H9 (cell line): ENCODE data around the gene PAAF1. TPM values are rescaled to one million over a fixed set of nuclear protein-coding genes. Genes with fewer than 3 reads are reported as not detected.

Experiments
- DNase-seq: peaks from one replicate; pipeline ENCODE4 v3.0.0-alpha.2; 2017
- H2AFZ ChIP-seq: one replicate; pipeline ENCODE4 v1.6.1; 2013; ENCODE audit warnings: mild to moderate bottlenecking, low read length, control low read depth, moderate library complexity
- H2AK5ac ChIP-seq: 2 replicates; pipeline ENCODE4 v1.6.1; 2013; ENCODE audit warnings: low read length, control low read depth, mixed read lengths; ENCODE audit not compliant: insufficient read length
- H2BK120ac ChIP-seq: one replicate; pipeline ENCODE4 v1.6.1; 2013; ENCODE audit warnings: low read depth, mild to moderate bottlenecking, low read length, control low read depth, inconsistent platforms; ENCODE audit not compliant: poor library complexity, severe bottlenecking
- H2BK12ac ChIP-seq: 2 replicates; pipeline ENCODE4 v1.6.1; 2013; ENCODE audit warnings: low read length, control low read depth, mixed read lengths, low read depth; ENCODE audit not compliant: insufficient read length
- H2BK15ac ChIP-seq: 2 replicates; pipeline ENCODE4 v1.6.1; 2013; ENCODE audit warnings: low read depth, low read length, control low read depth
- H2BK20ac ChIP-seq: one replicate; pipeline ENCODE4 v1.6.1; 2013; ENCODE audit warnings: low read depth, mild to moderate bottlenecking, low read length, control low read depth, inconsistent platforms; ENCODE audit not compliant: poor library complexity, severe bottlenecking
- H2BK5ac ChIP-seq: 2 replicates; pipeline ENCODE4 v1.6.1; 2013; ENCODE audit warnings: low read length, control low read depth, mixed read lengths; ENCODE audit not compliant: insufficient read length
- H3K14ac ChIP-seq: 2 replicates; pipeline ENCODE4 v1.6.1; 2013; ENCODE audit warnings: low read length, control low read depth; ENCODE audit not compliant: insufficient read depth
- H3K18ac ChIP-seq: 2 replicates; pipeline ENCODE4 v1.6.1; 2013; ENCODE audit warnings: low read depth, mild to moderate bottlenecking, mixed read lengths, low read length, control low read depth; ENCODE audit not compliant: insufficient read length
- H3K23ac ChIP-seq: 2 replicates; pipeline ENCODE4 v1.6.1; 2013; ENCODE audit warnings: low read length, control low read depth, mixed read lengths, low read depth; ENCODE audit not compliant: insufficient read length
- H3K23me2 ChIP-seq: 2 replicates; pipeline ENCODE4 v1.6.1; 2013; ENCODE audit warnings: low read depth, mild to moderate bottlenecking, mixed read lengths, low read length, control low read depth; ENCODE audit not compliant: insufficient read length, poor library complexity, severe bottlenecking
- H3K27ac ChIP-seq: 2 replicates; pipeline ENCODE4 v1.5.1; 2013; ENCODE audit warnings: low read length, control low read depth, mixed read lengths, low read depth; ENCODE audit not compliant: insufficient read length
- H3K27me3 ChIP-seq: 2 replicates; pipeline ENCODE4 v1.6.1; 2013; ENCODE audit warnings: low read length, control low read depth, inconsistent platforms; ENCODE audit not compliant: insufficient read depth
- H3K4ac ChIP-seq: 2 replicates; pipeline ENCODE4 v1.6.1; 2013; ENCODE audit warnings: low read depth, mild to moderate bottlenecking, control low read depth, inconsistent platforms, low read length, moderate library complexity
- H3K4me1 ChIP-seq: 2 replicates; pipeline ENCODE4 v1.6.1; 2013; ENCODE audit warnings: low read length, control low read depth, inconsistent platforms; ENCODE audit not compliant: insufficient read depth
- H3K4me2 ChIP-seq: 2 replicates; pipeline ENCODE4 v1.6.1; 2013; ENCODE audit warnings: low read length, control low read depth, mixed read lengths; ENCODE audit not compliant: insufficient read length, insufficient read depth
- H3K56ac ChIP-seq: 2 replicates; pipeline ENCODE4 v1.6.1; 2013; ENCODE audit warnings: low read depth, mild to moderate bottlenecking, mixed read lengths, low read length, control low read depth; ENCODE audit not compliant: insufficient read length
- H3K79me1 ChIP-seq: 2 replicates; pipeline ENCODE4 v1.6.1; 2013; ENCODE audit warnings: low read depth, mild to moderate bottlenecking, moderate library complexity, low read length, control low read depth, inconsistent platforms; ENCODE audit not compliant: insufficient read depth, poor library complexity, severe bottlenecking
- H3K79me2 ChIP-seq: 2 replicates; pipeline ENCODE4 v1.6.1; 2013; ENCODE audit warnings: low read length, control low read depth, inconsistent platforms; ENCODE audit not compliant: insufficient read depth
- H3K9ac ChIP-seq: 2 replicates; pipeline ENCODE4 v1.6.1; 2013; ENCODE audit warnings: low read length, control low read depth, mixed read lengths; ENCODE audit not compliant: insufficient read length; ENCODE audit errors: extremely low read depth
- H3K9me3 ChIP-seq: one replicate; pipeline ENCODE4 v1.6.1; 2013; ENCODE audit warnings: low read depth, low read length, inconsistent platforms; ENCODE audit not compliant: control insufficient read depth
- H3T11ph ChIP-seq: one replicate; pipeline ENCODE4 v1.6.1; 2013; ENCODE audit warnings: mild to moderate bottlenecking, low read length, control low read depth, inconsistent platforms
- H4K20me1 ChIP-seq: one replicate; pipeline ENCODE4 v1.6.1; 2013; ENCODE audit not compliant: control insufficient read depth, insufficient read length, insufficient read depth
- H4K5ac ChIP-seq: 2 replicates; pipeline ENCODE4 v1.6.1; 2013; ENCODE audit warnings: low read depth, mild to moderate bottlenecking, mixed read lengths, low read length, control low read depth; ENCODE audit not compliant: insufficient read length
- H4K8ac ChIP-seq: replicated peaks from 2 replicates; pipeline ENCODE4 v1.6.1; 2013; ENCODE audit warnings: low read length, control low read depth, mixed read lengths, low read depth; ENCODE audit not compliant: insufficient read length
- H4K91ac ChIP-seq: 2 replicates; pipeline ENCODE4 v1.6.1; 2013; ENCODE audit warnings: low read depth, mild to moderate bottlenecking, moderate library complexity, mixed read lengths, low read length, control low read depth; ENCODE audit not compliant: insufficient read length
- H3K27ac Mint-ChIP-seq, 3 experiments: 2 replicates in 2 of 3; 3 replicates in 1 of 3; pipeline ENCODE4 v1.8.0; 2020 to 2021; ENCODE audit warnings: mixed read lengths in 3 of 3, mild to moderate bottlenecking in 1 of 3, moderate library complexity in 1 of 3
- H3K27me3 Mint-ChIP-seq: 2 replicates; pipeline ENCODE4 v1.8.0; 2021; ENCODE audit warnings: low read depth, mild to moderate bottlenecking, moderate library complexity, mixed read lengths
- H3K36me3 Mint-ChIP-seq, 3 experiments: 2 replicates in 2 of 3; 3 replicates in 1 of 3; pipeline ENCODE4 v1.8.0; 2020 to 2021; ENCODE audit warnings: low read depth in 3 of 3, mixed read lengths in 3 of 3; ENCODE audit not compliant: insufficient read depth in 1 of 3
- H3K4me1 Mint-ChIP-seq, 2 experiments: 2 replicates each; pipeline ENCODE4 v1.8.0; 2020; ENCODE audit warnings: mixed read lengths in 2 of 2
- H3K4me3 Mint-ChIP-seq, 2 experiments: 2 replicates in 1 of 2; 3 replicates in 1 of 2; pipeline ENCODE4 v1.8.0; 2020 to 2021; ENCODE audit warnings: mild to moderate bottlenecking in 2 of 2, mixed read lengths in 2 of 2, moderate library complexity in 1 of 2
- H3K9me3 Mint-ChIP-seq, 2 experiments: 2 replicates in 1 of 2; 3 replicates in 1 of 2; pipeline ENCODE4 v1.8.0; 2020; ENCODE audit warnings: mild to moderate bottlenecking in 2 of 2, mixed read lengths in 2 of 2, moderate library complexity in 1 of 2
- CTCF ChIP-seq: fragments of 200-600 bp; sonication (generic); conservative IDR thresholded peaks from 3 replicates; pipeline ENCODE4 v1.8.0; 2021; ENCODE audit warnings: antibody characterized with exemption, mild to moderate bottlenecking
- WGBS: extraction: QIAGEN DNeasy Blood & Tissue Kit; methylation state at CpG from one replicate; pipeline ENCODE4 v1.1.7; 2013; ENCODE audit warnings: missing lambda C conversion rate, low lambda C conversion rate, mixed read lengths; ENCODE audit not compliant: insufficient read length; ENCODE audit errors: extremely low coverage; 5-methylcytosine and 5-hydroxymethylcytosine counted together
- total RNA-seq: library from RNA; stranded (reverse); gene quantifications from 2 replicates; pipeline ENCODE4 v1.2.1, GENCODE V29; 2021

The PAAF1 gene
- total RNA-seq, 1 experiment from 2014 or later: 24.3 TPM

GRCh38 chr11:73912026-73912425 lies 35.2 kb downstream of the PAAF1 start:
- no peak overlapping the region for H2AK5ac ChIP-seq
- H3K79me2 ChIP-seq: no peaks in the 10 kb centered on the region
- no peak for TF ChIP-seq CTCF
- no peak overlapping the region for H3K27ac ChIP-seq
- no peak overlapping the region for H3K18ac ChIP-seq
- no peak overlapping the region for H2AFZ ChIP-seq
- Mint-ChIP-seq H3K27me3 (no peaks in the 10 kb centered on the region), H3K4me1 (no peaks in the 10 kb centered on the region), H3K4me3 (no peak overlapping the region), H3K36me3 (peaks cover 10 to 28% (median 26%) of the 10 kb centered on the region in 3 experiments; a peak in 6 of 7 replicates), H3K9me3 (no peaks in the 10 kb centered on the region), H3K27ac (no peak overlapping the region)
- H2BK12ac ChIP-seq: no peak overlapping the region
- no peak overlapping the region for H3T11ph ChIP-seq
- no peaks in the 10 kb centered on the region for H3K79me1 ChIP-seq
- no peak overlapping the region for H3K14ac ChIP-seq
- H3K4me1 ChIP-seq: no peaks in the 10 kb centered on the region
- H3K23me2 ChIP-seq: no peaks in the 10 kb centered on the region
- no peak overlapping the region for H3K56ac ChIP-seq
- H2BK5ac ChIP-seq: no peak overlapping the region
- no peaks in the 10 kb centered on the region for H3K27me3 ChIP-seq
- H2BK20ac ChIP-seq: no peak overlapping the region
- no peak overlapping the region for H4K91ac ChIP-seq
- H3K9ac ChIP-seq: no peak overlapping the region
- no peaks in the 10 kb centered on the region for H3K9me3 ChIP-seq
- peaks cover 2% of the 10 kb centered on the region for H4K20me1 ChIP-seq
- H4K8ac ChIP-seq: no peak overlapping the region
- no peak overlapping the region for H2BK15ac ChIP-seq
- no peak overlapping the region for H4K5ac ChIP-seq
- no peak overlapping the region for H3K4me2 ChIP-seq
- H3K23ac ChIP-seq: no peak overlapping the region
- H2BK120ac ChIP-seq: no peak overlapping the region
- no peak for DNase-seq
- WGBS: no CpG with 5 or more reads among the region's 2 CpGs
- H3K4ac ChIP-seq: no peak overlapping the region
